Measurements from ENCODE around the gene GPR183.
A peak's percentile ranks its signal among the peaks of the same experiment; 100 is the strongest.

Gene GPR183

DNA sequence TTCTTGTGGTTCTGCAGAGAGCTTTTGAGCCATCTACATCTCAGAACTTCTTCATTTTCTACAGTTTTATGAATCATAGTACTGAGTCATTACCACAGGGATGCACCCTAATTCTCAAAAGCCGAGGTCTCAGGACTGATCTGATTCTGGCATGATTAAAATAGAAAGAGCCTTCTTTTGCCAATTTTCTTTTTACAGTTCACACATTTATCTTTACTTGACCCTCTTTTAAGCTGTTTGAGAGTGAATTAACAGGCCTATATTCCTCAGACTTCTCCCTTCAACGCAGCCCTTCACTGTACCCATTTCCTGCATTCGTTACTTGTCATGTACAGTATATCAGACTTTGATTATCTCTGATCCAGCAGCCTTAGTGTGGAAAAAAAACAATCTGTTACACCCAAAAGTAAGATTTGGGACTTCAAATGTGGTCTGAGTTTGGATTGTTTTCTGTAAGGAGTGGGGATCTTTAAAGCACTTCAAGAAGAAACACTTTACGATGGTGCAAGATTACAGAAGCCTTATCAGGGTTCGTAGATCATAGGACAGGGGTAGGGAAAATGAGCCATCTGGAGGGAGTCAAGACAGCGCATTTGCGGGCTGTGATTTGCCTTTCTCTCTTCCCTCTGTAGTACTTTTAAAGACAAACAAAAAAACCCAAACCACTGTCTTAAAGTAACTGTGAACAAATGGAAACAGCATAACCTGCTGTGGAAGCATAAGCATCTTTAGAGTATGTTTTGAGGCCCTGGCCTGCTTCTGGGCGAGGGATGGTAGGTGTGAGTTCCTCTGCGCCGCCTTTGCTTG lies 15.3 kb upstream of the GPR183 start:
- peak; percentile 74 for DNase-seq (ENCODE audit: extremely low read depth, insufficient read length)
- TF ChIP-seq, protein P1, sequence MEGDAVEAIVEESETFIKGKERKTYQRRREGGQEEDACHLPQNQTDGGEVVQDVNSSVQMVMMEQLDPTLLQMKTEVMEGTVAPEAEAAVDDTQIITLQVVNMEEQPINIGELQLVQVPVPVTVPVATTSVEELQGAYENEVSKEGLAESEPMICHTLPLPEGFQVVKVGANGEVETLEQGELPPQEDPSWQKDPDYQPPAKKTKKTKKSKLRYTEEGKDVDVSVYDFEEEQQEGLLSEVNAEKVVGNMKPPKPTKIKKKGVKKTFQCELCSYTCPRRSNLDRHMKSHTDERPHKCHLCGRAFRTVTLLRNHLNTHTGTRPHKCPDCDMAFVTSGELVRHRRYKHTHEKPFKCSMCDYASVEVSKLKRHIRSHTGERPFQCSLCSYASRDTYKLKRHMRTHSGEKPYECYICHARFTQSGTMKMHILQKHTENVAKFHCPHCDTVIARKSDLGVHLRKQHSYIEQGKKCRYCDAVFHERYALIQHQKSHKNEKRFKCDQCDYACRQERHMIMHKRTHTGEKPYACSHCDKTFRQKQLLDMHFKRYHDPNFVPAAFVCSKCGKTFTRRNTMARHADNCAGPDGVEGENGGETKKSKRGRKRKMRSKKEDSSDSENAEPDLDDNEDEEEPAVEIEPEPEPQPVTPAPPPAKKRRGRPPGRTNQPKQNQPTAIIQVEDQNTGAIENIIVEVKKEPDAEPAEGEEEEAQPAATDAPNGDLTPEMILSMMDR (IDR thresholded peaks at IDR 0.05; ENCODE audit: insufficient read depth, low read length, poor library complexity, severe bottlenecking) = no peak
- Histone ChIP-seq H3K4me3 (replicated peaks; ENCODE audit: low read depth, low read length) (no peak overlapping the region; the same call in 1 of the 2 replicates), H3K27me3 (replicated peaks; ENCODE audit: control insufficient read depth, insufficient read depth, low read length) (no peaks in the 10 kb centered on the region), H3K36me3 (ENCODE audit: control insufficient read depth, insufficient read depth, low read length) (no peaks in the 10 kb centered on the region)

DNA sequence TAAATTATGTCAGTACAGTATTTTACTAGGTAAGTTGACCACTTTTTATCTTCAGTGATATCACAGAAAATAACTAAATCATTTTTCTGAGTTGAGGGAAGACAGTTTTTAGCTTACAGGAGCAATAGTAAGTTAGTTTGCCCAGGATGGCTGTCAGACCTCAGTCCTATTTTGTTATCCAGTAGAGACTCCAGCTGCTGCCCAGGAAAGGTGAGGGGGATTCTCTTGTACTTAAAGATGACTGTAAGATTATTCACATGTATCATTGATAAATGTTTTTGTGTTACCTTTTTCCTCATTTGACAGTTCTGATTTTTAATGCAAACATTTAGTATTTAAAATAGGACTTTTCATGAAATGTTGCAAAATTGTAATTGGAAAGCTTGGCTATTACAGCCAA lies 14.5 kb upstream of the GPR183 start:
- Histone ChIP-seq H3K36me3 (ENCODE audit: control insufficient read depth, insufficient read depth, low read length) (no peaks in the 10 kb centered on the region), H3K27me3 (replicated peaks; ENCODE audit: control insufficient read depth, insufficient read depth, low read length) (no peaks in the 10 kb centered on the region), H3K4me3 (replicated peaks; ENCODE audit: low read depth, low read length) (no peak overlapping the region)
- no peak for DNase-seq (ENCODE audit: extremely low read depth, insufficient read length)
- TF ChIP-seq, protein P1 (IDR thresholded peaks at IDR 0.05; ENCODE audit: insufficient read depth, low read length, poor library complexity, severe bottlenecking) = no peak

- TF ChIP-seq, protein P1 (IDR thresholded peaks at IDR 0.05; ENCODE audit: insufficient read depth, low read length, poor library complexity, severe bottlenecking) = no peak
- no peak overlapping the region for H3K4me3 ChIP-seq (replicated peaks; ENCODE audit: low read depth, low read length)
- no peaks in the 10 kb centered on the region for H3K36me3 ChIP-seq (ENCODE audit: control insufficient read depth, insufficient read depth, low read length)
- no peak for DNase-seq (ENCODE audit: extremely low read depth, insufficient read length)
- no peaks in the 10 kb centered on the region for H3K27me3 ChIP-seq (replicated peaks; ENCODE audit: control insufficient read depth, insufficient read depth, low read length)
Measured at GRCh38 chr13:99320693-99321481, 13.7 kb upstream of the GPR183 start.

- H3K4me3 ChIP-seq (replicated peaks; ENCODE audit: low read depth, low read length) = no peak overlapping the region
- H3K36me3 ChIP-seq (ENCODE audit: control insufficient read depth, insufficient read depth, low read length) = no peaks in the 10 kb centered on the region
Measured at GRCh38 chr13:99316657-99317256, 9.6 kb upstream of the GPR183 start.

DNA sequence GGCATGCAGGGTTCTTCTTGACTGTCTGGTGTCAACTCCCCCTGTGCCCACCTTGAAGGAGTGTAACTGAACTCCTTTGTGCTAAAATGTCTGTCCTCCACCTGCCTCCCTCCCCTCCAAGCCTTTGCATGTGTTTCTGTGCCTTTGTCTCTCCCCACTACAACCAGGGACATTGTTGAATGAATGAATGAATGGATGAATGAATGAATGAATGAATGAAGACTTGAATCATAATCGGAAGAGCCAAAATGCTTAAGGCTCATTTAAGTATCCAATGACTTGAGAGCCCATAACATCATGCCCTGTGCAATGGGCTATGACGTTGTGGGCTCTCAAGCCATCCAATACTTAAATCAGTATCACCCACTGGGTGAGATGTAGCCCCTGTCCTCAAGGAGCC lies 9.0 kb upstream of the GPR183 start:
- TF ChIP-seq, protein P1 (IDR thresholded peaks at IDR 0.05; ENCODE audit: insufficient read depth, low read length, poor library complexity, severe bottlenecking) = no peak
- Histone ChIP-seq H3K27me3 (replicated peaks; ENCODE audit: control insufficient read depth, insufficient read depth, low read length) (no peaks in the 10 kb centered on the region), H3K4me3 (replicated peaks; ENCODE audit: low read depth, low read length) (no peak overlapping the region), H3K36me3 (ENCODE audit: control insufficient read depth, insufficient read depth, low read length) (no peaks in the 10 kb centered on the region)
- DNase-seq (ENCODE audit: extremely low read depth, insufficient read length) = no peak

More at GRCh38 chr13:99316657-99317256, 9.6 kb upstream of the GPR183 start:
- no peak for DNase-seq (ENCODE audit: extremely low read depth, insufficient read length)
- TF ChIP-seq, protein P1 (IDR thresholded peaks at IDR 0.05; ENCODE audit: insufficient read depth, low read length, poor library complexity, severe bottlenecking) = no peak
- no peaks in the 10 kb centered on the region for H3K27me3 ChIP-seq (replicated peaks; ENCODE audit: control insufficient read depth, insufficient read depth, low read length)
